ENCODE measurements around the gene SLC19A1.

SLC19A1 gene

DNA sequence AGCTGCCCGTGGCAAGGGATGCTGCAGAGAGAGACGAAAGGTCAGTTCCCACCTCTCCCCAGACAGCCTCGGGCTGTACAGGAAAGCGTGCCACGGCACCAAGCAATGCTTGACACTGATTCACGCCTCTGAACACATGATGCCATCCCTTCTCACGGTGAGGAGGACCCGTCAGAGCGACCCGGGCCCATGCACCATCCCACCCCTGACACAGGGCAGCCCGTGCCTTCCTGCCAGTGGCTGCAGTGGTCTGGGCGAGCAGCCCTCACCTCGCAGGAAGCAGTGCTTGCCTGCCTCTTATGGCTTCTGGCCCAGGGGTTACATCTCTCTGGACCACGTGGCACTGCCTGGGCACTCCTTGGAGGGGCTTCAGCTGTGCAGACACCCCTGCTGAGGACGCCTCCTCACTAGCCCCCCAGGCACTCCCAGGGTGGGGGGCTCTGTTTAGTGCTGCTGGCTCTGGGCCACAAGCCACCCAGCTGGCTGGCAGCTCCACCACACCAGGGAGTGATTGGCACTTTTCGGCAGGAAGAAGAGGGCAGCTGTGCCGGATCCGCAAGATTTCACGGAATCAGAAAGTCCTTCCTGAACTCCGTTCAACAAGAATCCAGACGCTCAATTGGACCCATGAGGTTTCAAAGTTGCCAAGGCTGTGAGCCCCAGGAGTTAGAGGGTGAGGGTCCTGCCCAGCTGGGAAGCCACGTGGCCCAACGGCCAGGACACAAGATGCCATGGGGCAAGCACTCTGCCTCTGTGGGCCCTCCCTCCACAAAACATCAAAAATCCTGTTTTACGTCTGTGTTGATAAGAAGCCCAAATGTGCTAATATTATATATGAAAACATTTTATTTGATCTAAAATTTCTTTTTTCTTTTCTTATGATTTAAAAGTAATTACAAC is 34.8 kb upstream of the SLC19A1 start:
- H3K4me3 ChIP-seq (ENCODE audit: insufficient read depth, low read depth, low read length, poor library complexity, severe bottlenecking) = no peak overlapping the region
- H3K27me3 ChIP-seq (replicated peaks; ENCODE audit: control insufficient read depth, insufficient read depth, low read length, poor library complexity, severe bottlenecking) = no peaks in the 10 kb centered on the region
- no peak overlapping the region for H3K27ac ChIP-seq (ENCODE audit: insufficient read depth, low read length, poor library complexity, severe bottlenecking)
- H3K4me1 ChIP-seq (ENCODE audit: control insufficient read depth, insufficient read depth, low read length, poor library complexity, severe bottlenecking) = no peaks in the 10 kb centered on the region
- no peaks in the 10 kb centered on the region for H3K36me3 ChIP-seq (ENCODE audit: control insufficient read depth, insufficient read depth, low read length)
- no peak for DNase-seq
- H3K9me3 ChIP-seq (ENCODE audit: control insufficient read depth, low read length) = no peaks in the 10 kb centered on the region

DNA sequence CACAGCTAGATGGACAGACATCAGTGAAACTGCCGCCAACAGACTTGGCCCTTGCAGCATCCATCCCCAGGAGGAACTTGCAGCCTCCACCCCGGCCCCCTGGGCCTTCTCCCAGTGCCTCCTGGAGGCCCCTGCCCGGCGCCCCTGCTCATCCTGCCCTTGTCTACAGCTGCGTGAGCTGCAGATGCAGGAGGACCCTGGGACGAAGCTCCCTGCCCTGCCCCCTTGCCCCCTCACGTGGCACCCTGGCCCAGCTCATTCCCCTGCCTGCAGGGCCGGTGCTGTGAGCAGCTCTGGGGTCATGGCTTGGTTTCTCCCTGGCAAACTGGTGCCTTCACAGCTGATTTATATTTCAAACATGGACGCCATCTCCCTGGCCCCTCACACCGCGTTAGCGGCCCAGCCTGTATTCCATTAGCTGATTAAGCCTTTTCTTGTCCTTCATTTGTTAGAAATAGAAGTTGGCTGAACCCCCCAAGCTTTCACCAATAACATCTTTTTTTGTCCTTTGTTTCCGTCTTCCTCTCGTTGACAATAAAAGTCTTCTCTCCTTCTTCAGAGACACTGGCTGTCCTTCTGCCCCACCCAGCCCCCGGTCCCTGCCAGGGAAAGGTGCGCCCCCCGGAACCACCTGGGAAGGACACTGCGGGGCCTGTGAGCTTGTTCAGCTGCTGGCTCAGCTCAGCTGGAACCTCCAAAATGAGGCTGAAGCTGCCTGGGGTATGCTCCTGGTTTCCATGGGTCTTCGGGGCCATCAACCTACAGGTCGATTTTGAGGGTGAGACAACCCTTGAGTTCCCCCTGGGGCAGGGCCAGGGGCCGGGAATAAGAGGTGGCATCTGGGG is 34.0 kb upstream of the SLC19A1 start:
- DNase-seq = no peak
- no peaks in the 10 kb centered on the region for H3K27me3 ChIP-seq (replicated peaks; ENCODE audit: control insufficient read depth, insufficient read depth, low read length, poor library complexity, severe bottlenecking)
- H3K36me3 ChIP-seq (ENCODE audit: control insufficient read depth, insufficient read depth, low read length) = no peaks in the 10 kb centered on the region

DNA sequence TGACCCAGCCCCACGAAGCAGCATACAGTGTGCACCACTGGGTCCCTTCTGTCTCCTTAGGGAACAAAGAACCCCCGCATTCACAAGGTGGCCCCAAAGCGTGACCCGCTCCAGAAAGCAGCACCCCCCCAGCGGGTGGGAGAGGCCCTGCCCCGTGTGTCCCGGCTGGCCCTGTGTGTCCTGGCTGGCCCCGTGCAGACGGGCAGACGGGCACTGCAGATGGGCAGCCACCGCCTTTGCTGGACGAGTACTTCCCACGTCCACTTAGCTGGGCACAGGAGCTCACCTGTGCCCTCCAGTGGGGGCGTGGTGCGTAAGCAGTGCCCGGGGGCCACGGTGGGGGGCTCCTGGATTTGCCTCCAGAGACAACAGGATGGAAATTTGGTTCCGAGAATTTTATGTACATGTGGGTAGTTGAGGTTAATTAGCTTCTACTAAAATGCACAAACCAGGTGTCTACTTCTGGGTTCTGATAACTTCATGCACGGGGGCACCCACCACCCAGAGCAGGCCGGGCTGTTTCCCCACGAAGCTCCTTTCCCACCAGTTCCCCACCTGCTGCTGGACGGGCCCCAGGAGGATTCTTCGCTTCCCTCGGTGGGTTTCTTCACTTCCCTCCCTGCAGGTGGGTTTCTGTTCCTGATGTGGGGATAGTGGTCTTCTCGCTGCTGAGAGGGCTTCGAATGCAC is 33.2 kb upstream of the SLC19A1 start:
- H3K4me3 ChIP-seq (ENCODE audit: insufficient read depth, low read depth, low read length, poor library complexity, severe bottlenecking) = no peak overlapping the region
- no peaks in the 10 kb centered on the region for H3K9me3 ChIP-seq (ENCODE audit: control insufficient read depth, low read length)
- H3K27me3 ChIP-seq (replicated peaks; ENCODE audit: control insufficient read depth, insufficient read depth, low read length, poor library complexity, severe bottlenecking) = no peaks in the 10 kb centered on the region
- H3K27ac ChIP-seq (ENCODE audit: insufficient read depth, low read length, poor library complexity, severe bottlenecking) = no peak overlapping the region
- no peaks in the 10 kb centered on the region for H3K36me3 ChIP-seq (ENCODE audit: control insufficient read depth, insufficient read depth, low read length)
- no peak for DNase-seq
- H3K4me1 ChIP-seq (ENCODE audit: control insufficient read depth, insufficient read depth, low read length, poor library complexity, severe bottlenecking) = no peaks in the 10 kb centered on the region

More for the DNA sequence above, 34.0 kb upstream of the SLC19A1 start:
- H3K27ac ChIP-seq (ENCODE audit: insufficient read depth, low read length, poor library complexity, severe bottlenecking) = no peak overlapping the region
- no peaks in the 10 kb centered on the region for H3K9me3 ChIP-seq (ENCODE audit: control insufficient read depth, low read length)
- no peak overlapping the region for H3K4me3 ChIP-seq (ENCODE audit: insufficient read depth, low read depth, low read length, poor library complexity, severe bottlenecking)
- H3K4me1 ChIP-seq (ENCODE audit: control insufficient read depth, insufficient read depth, low read length, poor library complexity, severe bottlenecking) = no peaks in the 10 kb centered on the region

DNA sequence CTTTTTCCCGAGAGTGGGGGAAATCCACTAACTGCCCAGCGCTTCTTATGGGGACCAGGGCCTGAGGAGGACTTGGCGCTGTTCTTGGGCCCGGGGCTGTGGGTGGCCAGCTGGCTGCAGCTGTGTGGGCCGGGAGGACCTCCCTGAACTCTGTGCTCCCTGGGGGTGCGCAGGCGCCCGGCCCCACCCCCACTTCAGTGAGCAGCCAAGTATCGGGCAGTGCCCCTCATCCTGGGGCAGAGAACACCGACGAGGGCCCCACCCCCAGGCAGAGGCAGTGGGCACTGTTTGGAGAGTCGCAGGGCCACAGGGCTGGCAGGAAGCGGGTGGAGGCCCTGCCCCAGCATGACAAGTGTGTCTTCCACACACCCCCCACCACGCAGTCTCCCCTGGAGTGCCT is 32.5 kb upstream of the SLC19A1 start:
- Histone ChIP-seq H3K4me3 (ENCODE audit: insufficient read depth, low read depth, low read length, poor library complexity, severe bottlenecking) (no peak overlapping the region), H3K4me1 (ENCODE audit: control insufficient read depth, insufficient read depth, low read length, poor library complexity, severe bottlenecking) (no peaks in the 10 kb centered on the region), H3K27ac (ENCODE audit: insufficient read depth, low read length, poor library complexity, severe bottlenecking) (no peak overlapping the region), H3K9me3 (ENCODE audit: control insufficient read depth, low read length) (no peaks in the 10 kb centered on the region), H3K27me3 (replicated peaks; ENCODE audit: control insufficient read depth, insufficient read depth, low read length, poor library complexity, severe bottlenecking) (no peaks in the 10 kb centered on the region), H3K36me3 (ENCODE audit: control insufficient read depth, insufficient read depth, low read length) (no peaks in the 10 kb centered on the region)
- DNase-seq = no peak

DNA sequence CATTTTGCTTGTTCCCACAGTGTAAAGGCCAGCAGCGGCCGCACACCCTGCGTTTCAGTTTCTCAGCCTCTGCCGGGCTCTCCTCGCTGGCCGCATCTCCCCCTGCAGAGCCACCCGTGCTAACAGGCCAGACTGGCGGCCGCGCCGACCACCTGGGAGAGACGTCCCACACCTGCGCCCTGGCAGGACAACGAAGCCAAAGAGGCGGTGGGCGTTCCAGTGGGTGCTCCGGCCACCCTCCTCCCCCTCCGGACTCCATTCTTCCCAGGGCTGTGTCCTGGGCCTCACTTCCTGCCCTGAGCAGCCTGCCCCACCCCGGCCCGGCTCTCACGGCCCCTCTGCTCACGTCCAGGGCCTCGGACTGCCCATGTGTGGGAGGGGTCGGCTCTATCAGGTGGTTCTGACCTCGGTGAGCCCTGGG is 31.9 kb upstream of the SLC19A1 start:
- H3K27ac ChIP-seq (ENCODE audit: insufficient read depth, low read length, poor library complexity, severe bottlenecking) = no peak overlapping the region
- H3K4me1 ChIP-seq (ENCODE audit: control insufficient read depth, insufficient read depth, low read length, poor library complexity, severe bottlenecking) = no peaks in the 10 kb centered on the region
- H3K27me3 ChIP-seq (replicated peaks; ENCODE audit: control insufficient read depth, insufficient read depth, low read length, poor library complexity, severe bottlenecking) = no peaks in the 10 kb centered on the region
- no peaks in the 10 kb centered on the region for H3K9me3 ChIP-seq (ENCODE audit: control insufficient read depth, low read length)
- no peak overlapping the region for H3K4me3 ChIP-seq (ENCODE audit: insufficient read depth, low read depth, low read length, poor library complexity, severe bottlenecking)
- H3K36me3 ChIP-seq (ENCODE audit: control insufficient read depth, insufficient read depth, low read length) = no peaks in the 10 kb centered on the region
- DNase-seq = no peak

DNA sequence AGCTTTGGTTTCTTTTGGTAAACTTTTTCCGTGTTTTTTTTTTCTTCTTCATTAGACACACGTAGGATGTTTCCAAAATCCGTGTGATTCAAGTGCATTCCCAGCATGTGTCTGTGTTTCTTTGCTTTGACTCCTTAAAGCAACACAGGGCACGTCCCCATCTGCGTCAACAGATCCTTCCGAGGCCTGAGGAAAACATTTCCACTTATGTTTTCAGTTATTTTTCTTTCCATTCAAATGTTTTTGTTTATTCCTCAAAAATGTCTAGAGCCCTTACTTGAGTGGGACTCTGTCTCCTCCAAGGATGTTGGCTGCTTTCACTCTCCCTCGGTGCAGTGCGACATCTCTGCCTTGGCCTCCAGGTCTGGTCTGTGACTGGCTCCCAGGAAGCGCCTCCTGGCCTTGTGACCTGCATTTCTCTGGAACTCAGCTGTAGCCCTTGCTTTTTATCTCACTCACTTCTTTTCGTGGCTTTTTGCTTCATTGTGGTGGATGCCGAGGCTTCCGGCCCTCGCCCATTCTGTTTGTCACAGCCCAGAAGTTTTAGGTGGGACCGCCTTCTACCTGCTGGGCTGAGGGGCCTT is 31.3 kb upstream of the SLC19A1 start:
- Histone ChIP-seq H3K4me3 (ENCODE audit: insufficient read depth, low read depth, low read length, poor library complexity, severe bottlenecking) (no peak overlapping the region), H3K27me3 (replicated peaks; ENCODE audit: control insufficient read depth, insufficient read depth, low read length, poor library complexity, severe bottlenecking) (no peaks in the 10 kb centered on the region), H3K36me3 (ENCODE audit: control insufficient read depth, insufficient read depth, low read length) (no peaks in the 10 kb centered on the region), H3K4me1 (ENCODE audit: control insufficient read depth, insufficient read depth, low read length, poor library complexity, severe bottlenecking) (no peaks in the 10 kb centered on the region), H3K9me3 (ENCODE audit: control insufficient read depth, low read length) (no peaks in the 10 kb centered on the region), H3K27ac (ENCODE audit: insufficient read depth, low read length, poor library complexity, severe bottlenecking) (no peak overlapping the region)
- no peak for DNase-seq

DNA sequence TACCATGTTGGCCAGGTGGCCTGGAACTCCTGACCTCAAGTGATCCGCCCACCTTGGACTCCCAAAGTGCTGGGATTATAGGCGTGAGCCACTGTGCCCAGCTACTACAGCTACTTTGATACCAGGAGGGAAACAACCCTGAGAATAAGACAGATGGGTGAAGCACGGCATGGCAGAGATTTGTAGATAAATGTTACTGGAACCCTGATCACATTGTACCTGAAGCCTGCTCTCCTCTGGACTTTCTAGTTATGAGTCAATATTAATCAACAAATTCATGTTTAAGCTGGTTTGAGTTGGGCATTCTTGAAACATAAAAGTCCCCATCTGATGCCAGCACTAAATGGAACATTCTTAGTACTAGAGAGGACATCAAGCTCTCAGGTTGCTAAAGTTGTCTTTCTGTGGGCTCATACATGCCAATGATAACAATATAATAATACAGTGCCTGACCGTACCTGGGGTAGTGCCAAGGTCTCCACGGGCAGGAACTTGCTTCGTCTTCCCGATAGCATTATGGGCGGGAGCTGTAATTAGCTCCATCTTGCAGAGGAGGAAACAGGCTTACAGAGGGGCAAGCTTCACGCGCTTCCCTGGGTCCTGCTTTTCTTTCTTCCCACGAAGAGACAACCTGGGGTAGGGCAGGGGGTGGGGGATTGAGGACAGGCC is 30.7 kb upstream of the SLC19A1 start:
- Histone ChIP-seq H3K27me3 (replicated peaks; ENCODE audit: control insufficient read depth, insufficient read depth, low read length, poor library complexity, severe bottlenecking) (no peaks in the 10 kb centered on the region), H3K9me3 (ENCODE audit: control insufficient read depth, low read length) (no peaks in the 10 kb centered on the region), H3K4me1 (ENCODE audit: control insufficient read depth, insufficient read depth, low read length, poor library complexity, severe bottlenecking) (no peaks in the 10 kb centered on the region), H3K36me3 (ENCODE audit: control insufficient read depth, insufficient read depth, low read length) (no peaks in the 10 kb centered on the region), H3K27ac (ENCODE audit: insufficient read depth, low read length, poor library complexity, severe bottlenecking) (no peak overlapping the region), H3K4me3 (ENCODE audit: insufficient read depth, low read depth, low read length, poor library complexity, severe bottlenecking) (no peak overlapping the region)
- DNase-seq = no peak

DNA sequence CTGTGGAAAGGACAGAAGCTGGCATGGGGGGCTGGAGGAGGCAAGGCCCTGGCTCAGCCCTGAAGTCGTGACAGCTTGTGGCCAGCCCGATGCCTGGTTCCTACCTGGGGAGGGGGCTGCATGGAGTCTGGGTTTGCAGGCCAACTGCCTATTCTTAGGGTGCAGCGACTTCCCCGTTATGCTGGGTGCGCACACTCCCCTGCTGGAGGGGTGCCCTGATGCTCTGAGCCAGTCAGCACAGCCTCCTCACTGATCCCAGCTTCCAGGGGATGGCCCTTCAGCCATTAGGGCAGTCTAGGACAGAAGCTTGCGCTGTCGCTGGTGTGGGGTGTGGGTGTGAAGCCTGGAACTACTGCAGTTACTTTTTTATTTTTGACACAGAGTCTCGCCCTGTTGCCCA is 30.0 kb upstream of the SLC19A1 start:
- no peaks in the 10 kb centered on the region for H3K36me3 ChIP-seq (ENCODE audit: control insufficient read depth, insufficient read depth, low read length)
- H3K9me3 ChIP-seq (ENCODE audit: control insufficient read depth, low read length) = no peaks in the 10 kb centered on the region
- H3K4me1 ChIP-seq (ENCODE audit: control insufficient read depth, insufficient read depth, low read length, poor library complexity, severe bottlenecking) = no peaks in the 10 kb centered on the region
- DNase-seq = no peak
- H3K4me3 ChIP-seq (ENCODE audit: insufficient read depth, low read depth, low read length, poor library complexity, severe bottlenecking) = no peak overlapping the region
- no peaks in the 10 kb centered on the region for H3K27me3 ChIP-seq (replicated peaks; ENCODE audit: control insufficient read depth, insufficient read depth, low read length, poor library complexity, severe bottlenecking)
- no peak overlapping the region for H3K27ac ChIP-seq (ENCODE audit: insufficient read depth, low read length, poor library complexity, severe bottlenecking)

DNA sequence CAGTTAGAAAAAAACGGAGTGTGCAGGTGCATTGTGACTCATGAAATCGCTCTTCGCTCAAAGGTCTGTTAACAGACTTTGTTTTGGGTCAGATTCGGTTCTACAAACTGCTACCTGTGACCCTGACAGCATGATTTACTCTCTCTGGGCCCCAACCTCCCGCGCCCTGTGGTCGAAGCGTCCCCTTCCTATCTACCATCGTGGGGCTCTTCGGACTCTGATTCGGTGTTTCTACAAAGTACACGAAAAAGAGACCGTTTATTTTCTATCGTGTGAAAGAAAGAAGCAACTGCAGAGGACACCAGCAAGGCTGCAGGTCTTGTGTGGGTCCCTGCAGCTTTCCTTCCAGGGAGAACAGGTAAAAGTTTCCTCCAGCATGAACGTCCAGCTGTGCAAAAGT is 29.4 kb upstream of the SLC19A1 start:
- no peak overlapping the region for H3K4me3 ChIP-seq (ENCODE audit: insufficient read depth, low read depth, low read length, poor library complexity, severe bottlenecking)
- no peaks in the 10 kb centered on the region for H3K27me3 ChIP-seq (replicated peaks; ENCODE audit: control insufficient read depth, insufficient read depth, low read length, poor library complexity, severe bottlenecking)
- H3K27ac ChIP-seq (ENCODE audit: insufficient read depth, low read length, poor library complexity, severe bottlenecking) = no peak overlapping the region

More for the DNA sequence above, 29.4 kb upstream of the SLC19A1 start:
- H3K9me3 ChIP-seq (ENCODE audit: control insufficient read depth, low read length) = no peaks in the 10 kb centered on the region
- no peaks in the 10 kb centered on the region for H3K4me1 ChIP-seq (ENCODE audit: control insufficient read depth, insufficient read depth, low read length, poor library complexity, severe bottlenecking)
- no peak for DNase-seq
- H3K36me3 ChIP-seq (ENCODE audit: control insufficient read depth, insufficient read depth, low read length) = no peaks in the 10 kb centered on the region

Data from effector memory CD4-positive, alpha-beta T cell (primary cell).